Endometrium (tissue), 2 donors: Measurements from ENCODE around the gene FGFRL1.
"Not testable (repeated sequence)": the region's sequence is repeated elsewhere in the genome, so short reads cannot be mapped to it uniquely, and the experiment has no call there.

Source experiments
- FAIRE-seq: peaks from 2 replicates; lab custom pipeline; 2012; peaks lifted over from hg19 to GRCh38; lab: Jason Lieb, UNC
- donor health status: control.
- donor health status: control.

Gene FGFRL1

DNA sequence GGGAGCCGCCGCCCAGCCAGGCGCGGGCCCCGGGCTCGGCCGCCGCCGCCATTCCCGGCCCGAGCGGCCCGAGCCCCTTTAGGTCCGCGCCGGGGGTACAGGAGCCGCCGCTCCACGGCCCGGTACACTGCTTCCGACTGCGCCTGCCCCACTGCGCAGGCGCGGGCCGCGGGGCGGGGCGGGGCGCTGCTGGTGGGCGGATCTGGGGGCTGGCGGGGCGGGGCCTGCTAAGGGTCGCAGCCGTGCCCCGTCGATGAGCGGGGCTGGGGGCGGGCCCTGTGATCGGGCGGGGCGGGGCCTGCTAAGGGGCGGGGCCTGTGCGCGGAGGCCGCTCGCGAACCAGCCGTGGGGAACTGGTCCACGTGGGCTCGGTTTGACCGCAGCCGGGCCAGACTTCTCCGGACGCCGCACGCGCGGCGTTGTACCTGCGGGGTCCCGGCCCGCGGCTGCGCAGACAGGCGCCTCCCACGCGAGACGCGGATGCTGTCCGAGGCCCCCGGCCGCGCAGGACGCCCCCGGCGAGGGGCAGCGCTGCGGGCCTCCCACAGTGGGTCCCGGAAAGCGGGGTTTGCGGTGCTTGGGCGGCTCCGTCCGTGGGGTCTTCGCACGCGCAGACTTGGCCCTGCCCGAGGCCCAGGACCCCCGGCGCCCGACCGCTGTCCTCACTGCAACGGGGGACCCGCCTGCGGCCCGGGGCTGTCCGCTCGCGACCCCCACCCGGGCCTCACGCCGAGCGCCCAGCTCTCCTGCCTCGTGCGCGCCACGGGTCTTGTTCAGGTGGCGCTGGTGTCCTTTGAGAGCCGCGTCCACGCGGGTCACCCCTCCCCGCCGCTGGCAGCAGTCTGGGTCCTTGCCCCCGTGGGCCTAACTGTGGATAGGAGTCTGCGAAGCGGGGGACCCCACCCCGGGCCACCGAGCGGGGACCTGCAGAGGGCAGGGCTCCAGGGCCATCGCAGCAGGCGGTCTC lies 37.7 kb upstream of the FGFRL1 start, which contains the start of gene DGKQ:
Gene DGKQ (minus strand): TSS at position 139 of the 967 bp plus-strand sequence. CDS start 87 bp downstream, at position 52.
- FAIRE-seq: no peak

DNA sequence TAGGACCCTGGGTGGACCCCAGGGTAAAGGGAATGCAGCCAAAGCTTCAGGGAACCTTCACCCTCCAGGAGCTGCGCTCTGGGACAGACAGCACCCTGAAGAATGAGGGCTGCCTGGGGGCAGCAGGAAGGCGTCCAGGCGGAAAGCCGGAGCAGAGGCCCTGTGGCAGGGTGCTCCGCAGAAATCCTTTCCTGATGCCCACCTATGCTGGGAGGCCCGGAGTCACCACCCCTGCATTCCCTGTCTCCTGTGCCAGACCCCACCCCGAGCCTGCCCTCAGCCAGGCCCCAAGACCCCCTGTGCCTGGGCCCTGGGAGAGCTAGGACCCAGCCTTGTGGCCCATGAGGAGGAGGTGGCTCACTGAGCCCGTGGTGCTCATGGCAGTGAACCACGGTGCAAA lies 36.8 kb upstream of the FGFRL1 start:
- no peak for FAIRE-seq

DNA sequence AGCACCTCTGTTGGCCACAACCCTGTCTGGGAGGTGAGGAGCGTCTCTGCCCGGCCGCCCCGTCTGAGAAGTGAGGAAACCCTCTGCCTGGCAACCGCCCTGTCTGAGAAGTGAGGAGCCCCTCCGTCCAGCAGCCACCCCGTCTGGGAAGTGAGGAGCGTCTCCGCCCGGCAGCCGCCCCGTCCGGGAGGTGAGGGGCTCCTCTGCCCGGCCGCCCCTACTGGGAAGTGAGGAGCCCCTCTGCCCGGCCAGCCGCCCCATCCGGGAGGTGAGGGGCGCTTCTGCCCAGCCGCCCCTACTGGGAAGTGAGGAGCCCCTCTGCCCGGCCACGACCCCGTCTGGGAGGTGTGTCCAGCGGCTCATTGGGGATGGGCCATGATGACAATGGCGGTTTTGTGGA lies 35.4 kb upstream of the FGFRL1 start:
- not testable (repeated sequence) for FAIRE-seq

DNA sequence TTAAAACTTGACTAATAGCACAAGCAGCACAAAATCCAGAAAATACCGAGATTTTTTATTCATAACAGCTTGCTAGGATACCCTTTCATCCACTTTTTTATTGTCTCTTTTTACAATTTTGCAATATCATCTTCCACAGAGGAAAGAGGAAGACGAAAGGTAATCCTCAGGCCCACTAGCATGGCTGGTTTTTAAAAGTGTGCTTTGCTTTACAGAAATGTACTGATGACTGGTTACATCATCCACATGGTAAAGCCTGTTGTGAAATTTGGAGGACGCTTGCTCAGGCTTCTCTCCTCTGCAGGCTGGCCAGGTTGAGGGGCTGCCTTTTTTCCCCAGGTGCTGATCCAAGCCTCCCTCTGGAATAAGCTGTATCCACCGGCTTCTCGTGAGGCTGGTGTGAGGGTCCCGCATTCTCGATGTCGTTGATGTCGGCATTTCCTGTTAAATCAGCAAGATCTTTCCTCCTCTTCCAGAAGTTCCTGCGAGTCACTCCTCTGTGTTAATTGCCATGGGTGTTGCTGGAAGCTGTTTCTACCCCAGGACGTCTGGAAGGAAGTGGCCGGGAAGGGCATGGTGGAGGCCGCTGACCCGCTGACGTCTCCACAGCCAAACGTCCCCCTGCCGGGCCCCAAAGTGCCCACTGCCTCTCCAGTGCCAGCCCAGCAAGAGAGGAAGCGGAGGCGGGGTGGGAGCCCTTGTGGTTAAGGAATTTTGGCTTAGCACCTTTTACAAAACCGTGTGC lies 32.3 kb upstream of the FGFRL1 start:
- FAIRE-seq: no peak

DNA sequence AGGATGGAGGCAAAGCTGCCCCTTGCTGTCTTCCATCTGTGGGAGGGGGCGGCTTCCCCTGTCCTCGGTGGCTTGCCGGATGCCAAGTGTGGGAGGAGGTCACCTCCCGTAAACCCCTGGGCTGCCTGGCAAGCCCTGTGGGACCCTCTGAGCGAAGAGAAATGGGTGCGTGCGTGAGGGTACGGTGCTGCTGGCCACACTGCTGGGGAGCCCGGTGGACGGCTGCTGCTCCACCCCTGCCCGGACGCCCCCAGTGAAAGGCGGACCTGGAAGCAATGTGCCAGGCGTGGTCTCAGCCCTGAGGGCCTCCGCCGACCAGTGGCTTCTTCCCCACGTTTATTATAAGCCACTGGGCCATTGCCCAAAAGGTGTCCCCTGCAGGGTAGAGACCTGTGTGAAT lies 29.1 kb upstream of the FGFRL1 start:
- FAIRE-seq: no peak

DNA sequence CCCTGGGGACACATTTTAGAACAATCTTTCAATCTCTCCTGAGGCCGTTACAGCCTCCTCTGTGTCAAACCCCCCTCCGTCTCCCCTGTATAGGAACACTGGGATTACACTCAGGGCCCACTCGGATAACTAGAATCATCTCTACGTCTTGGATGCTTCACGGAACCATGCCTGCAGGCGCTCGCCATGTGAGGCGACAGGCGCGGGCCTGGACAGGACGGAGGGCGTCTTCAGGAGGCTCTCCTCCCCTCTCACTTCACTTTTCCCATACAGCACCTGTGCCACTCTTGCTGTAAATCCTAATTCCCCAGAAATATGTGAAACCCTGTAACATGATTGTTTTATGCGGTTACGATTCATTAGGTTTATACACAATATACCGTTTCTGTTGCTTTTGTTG lies 28.6 kb upstream of the FGFRL1 start:
- FAIRE-seq: no peak

DNA sequence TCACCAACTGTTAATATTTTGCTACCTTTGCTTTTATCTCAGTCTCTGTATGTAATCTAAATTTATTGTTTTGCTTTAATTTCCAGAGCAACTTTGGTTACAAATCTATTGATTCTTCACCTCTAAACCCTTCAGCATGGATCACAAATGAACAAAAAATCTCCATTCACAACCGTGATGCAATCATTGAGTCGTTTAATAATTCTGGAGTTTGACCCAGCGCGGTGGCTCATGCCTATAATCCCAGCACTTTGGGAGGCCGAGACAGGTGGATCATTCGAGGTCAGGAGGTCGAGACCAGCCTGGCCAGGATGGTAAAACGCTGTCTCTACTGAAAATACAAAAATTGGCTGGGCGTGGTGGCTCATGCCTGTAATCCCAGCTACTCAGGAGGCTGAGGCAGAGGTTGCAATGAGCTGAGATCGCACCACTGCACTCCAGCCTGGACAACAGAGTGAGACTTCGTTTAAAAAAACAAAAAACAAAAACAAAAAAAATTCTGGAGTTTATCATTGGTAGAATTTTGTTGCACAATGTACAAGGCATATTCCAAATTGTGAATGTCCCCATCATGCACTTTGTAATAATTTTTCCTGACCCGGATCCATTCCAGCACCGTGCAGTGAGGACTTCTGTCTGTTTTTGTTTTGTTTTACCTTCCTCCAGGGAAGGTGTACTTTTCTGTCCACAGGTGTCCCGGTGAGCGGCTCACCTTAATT lies 26.9 kb upstream of the FGFRL1 start:
- no peak for FAIRE-seq

DNA sequence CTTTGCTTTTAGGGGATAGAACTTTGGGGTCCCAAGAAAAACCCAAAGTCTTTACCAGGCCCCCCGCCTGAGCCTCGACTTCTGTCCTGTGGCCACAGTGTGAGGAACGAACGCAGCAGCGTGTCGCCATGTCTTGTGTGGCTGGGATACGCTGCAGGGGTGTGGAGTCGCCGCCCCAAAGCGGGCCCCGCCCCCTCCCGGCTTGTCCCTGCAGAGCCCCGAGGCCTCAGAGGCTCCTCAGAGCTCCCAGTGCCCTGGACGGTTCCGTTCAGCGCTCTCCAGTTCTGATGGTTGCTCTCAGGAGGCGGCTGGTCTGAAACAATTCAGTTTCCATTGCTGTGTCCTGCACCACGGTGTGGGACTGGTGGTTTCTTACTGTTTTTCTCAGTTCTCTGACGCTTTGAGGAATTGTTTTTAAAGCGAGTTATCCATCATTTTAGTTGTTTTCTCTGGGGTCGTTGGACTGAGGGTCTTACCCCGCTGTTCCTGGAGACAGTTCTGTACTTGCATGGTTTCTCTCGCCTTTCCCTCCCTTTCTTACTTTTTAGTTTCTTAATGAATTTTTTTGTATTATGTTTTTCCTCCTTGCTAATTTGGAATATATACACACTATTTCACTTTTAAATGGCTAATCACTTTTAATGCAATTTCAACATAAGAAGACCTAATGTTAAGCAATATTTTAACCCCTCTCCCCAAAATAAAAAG lies 26.1 kb upstream of the FGFRL1 start:
- no peak for FAIRE-seq

DNA sequence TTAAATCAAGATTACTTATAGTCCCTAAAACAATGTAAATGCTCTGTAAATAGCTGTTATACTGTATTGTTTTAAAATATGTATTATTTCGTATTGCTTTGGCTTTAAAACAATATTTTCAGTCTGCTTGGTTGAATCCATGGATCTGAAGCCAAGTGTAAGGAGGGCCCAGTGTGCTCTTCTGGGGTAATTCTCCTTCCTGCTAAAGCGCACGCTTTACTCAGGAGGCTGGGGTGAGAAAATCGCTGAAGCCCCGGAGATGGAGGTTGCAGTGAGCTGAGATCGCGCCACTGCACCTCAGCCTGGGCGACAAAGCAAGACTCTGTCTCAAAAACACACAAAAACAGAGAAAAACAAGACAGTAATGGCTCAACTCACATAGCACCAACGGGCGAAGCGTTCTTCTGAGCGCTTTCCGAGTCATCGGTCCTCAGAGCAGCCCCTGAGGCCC lies 25.0 kb upstream of the FGFRL1 start:
- FAIRE-seq: no peak

DNA sequence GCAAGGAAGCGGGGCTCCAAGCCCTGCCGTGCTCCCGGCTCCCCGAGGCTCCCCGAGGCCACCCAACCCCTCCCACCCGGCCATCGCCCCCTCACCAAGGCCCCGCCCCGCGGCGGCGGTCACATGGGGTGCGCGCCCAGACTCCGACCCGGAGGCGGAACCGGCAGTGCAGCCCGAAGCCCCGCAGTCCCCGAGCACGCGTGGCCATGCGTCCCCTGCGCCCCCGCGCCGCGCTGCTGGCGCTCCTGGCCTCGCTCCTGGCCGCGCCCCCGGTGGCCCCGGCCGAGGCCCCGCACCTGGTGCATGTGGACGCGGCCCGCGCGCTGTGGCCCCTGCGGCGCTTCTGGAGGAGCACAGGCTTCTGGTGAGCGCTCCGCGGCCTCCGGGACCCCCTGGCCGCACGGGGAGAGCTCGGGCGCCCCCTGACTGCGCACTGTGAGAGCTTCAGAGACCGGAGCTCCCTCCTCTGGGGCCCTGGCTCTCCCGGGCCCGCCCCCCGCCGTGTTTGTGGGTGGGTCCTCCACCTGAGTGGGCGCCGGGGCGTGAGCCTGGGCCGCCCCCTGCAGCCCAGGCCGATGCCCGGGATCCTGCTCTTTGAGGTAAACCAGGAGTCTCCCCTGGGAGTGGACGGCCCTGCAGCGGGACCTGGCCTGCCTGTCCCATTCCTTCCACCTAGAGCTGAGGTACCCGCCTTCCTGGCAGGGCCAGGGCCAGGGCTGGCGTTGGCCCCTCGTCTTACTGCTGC lies 24.4 kb upstream of the FGFRL1 start, which contains the start of gene IDUA:
Gene IDUA (plus strand): TSS at position 166 of the 745 bp plus-strand sequence. CDS start 41 bp downstream, at position 207.
- no peak for FAIRE-seq

DNA sequence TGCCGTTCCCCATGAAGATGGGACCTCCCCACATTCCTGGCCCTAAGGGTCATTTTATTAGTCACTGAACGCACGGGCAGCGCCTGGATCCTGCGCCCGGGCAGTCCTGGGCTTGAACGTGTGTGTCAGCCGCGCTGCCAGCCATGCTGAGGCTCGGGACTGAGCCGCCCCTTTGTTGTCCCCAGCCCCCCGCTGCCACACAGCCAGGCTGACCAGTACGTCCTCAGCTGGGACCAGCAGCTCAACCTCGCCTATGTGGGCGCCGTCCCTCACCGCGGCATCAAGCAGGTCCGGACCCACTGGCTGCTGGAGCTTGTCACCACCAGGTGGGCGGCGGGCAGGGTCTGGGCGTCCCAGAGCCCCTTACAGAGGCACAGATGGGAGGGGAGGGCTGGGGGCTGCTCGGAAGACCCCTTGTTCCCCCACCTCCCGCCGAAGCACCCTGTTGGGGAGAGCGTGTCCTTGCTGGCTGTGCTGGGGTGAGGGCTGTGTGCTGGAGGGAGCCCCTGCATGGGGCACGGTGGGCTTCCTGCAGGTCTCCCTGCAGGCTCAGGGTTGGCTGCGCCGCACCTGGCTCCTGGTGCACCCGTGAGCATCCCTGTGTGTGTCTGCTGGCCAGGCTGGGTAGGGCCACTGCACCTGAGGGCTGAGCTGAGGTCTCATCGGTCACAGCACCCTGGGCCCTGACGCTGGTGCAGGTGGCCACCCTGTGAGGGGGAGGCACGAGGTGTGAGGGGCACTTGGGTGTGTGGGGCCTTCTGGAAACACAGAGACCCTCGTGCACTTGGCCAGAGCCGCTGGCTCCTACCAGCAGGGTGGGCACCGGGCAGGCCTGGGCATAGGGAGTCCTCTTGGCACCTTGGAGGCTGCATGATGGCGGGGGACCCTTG lies 23.6 kb upstream of the FGFRL1 start:
- FAIRE-seq: no peak

DNA sequence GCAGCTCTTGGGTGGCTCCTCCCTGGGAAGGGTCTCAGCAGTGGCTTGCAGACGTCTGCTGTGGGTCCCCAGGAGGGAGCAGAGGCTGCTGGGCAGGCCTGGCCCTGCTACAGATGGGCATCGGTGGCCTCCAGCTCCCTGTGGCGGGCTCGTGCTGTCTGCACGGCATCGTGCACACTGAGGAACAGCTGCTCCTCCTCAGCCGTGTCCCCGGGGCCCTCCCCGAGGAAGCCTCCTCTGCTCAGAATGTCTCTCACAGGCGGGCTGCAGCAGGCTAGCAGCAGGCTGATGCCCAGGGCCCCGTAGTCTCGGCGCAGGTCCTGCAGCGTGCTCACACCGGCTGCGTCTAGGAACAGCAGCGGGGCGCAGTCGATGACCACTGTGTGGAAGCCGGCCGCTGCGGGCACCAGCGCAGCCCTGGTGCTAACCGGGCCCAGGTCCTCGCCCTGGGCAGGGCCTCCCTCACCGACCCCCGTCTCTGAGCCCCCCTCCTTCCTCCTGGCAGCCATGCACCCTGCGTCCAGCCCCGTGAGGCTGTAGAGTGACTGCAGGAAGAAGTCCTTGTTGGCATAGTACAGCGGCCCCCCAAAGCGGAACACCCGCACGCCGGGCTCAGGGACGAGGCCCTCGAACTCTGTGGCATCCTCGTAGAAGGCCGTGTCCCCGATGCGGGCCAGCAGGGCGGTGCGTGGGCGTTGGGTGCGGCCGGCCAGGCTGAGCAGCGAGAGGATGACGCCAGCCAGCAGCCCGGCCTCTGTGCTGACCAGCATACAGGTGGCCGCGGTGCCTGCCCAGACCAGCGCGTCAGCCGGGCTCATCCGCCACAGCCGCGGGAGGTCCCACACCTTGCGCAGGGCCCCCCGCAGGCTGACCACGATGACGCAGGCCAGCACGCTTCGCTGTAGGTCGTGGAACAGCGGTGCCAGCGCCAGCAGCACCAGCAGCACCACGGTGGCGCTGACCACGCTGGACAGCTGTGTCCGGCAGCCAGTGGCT lies 22.4 kb upstream of the FGFRL1 start:
- FAIRE-seq: no peak

DNA sequence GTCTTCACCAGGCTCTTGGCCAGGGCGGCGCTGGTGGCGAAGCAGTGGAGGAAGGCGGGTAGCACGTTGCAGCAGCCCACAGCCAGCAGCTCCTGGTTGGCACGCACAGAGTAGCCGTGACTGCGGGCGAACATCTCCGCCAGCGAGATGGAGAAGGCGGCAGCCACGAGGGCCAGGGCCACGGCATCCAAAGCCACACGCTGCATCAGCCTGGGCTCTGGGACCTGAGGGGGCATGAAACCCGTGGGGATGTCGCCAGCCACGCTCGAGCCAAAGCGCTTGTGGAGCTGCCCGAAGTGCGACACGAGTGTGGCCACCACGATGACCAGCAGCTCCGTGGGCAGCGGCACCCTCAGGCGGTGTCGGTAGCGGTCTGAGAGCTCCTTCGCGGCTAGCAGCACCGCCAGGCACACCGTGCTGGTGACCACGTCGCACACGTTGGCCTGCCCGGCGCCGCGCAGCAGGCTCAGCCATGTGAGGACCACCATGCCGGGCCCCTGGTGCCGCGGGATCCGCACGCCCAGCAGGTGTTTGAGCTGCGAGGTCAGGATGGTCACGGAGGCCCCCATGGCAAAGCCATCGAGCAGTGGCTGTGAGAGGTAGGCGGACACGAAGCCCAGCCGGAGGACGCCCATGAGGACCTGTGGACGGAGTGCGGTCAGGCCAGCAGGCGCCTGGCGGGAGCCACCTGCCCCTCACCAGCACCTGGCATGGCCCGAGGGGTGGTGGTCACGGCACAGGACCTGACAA lies 21.5 kb upstream of the FGFRL1 start:
- no peak for FAIRE-seq

DNA sequence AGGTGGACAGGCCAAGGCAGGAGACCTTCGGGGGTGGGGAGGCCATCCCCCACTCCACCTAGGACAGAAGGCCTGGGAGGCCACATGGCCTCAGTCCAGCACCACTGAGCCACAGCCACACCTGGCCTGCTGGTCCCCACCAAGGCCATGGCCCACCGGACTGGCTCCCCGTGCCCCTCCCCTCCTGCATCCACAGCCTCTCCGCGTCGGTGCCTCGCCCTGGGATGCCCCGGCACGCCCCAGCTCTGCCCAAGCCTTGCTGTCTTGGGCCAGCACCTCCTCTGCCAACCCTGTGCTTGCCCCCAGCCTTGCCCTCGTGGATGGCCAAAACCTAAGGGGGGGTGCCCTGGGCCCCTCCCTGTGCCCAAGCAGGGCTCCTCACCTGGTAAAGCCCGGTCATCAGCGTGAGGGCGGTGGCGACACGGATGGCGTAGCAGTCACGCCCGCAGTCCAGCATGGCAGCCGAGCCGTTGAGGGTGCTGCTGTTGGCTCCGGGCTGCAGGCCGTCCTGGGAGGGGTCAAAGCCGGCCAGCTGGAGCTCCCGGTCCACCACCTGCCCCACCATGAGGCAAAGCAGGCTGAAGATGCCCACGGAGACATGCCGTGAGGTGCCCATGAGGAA lies 20.6 kb upstream of the FGFRL1 start:
- FAIRE-seq: no peak

DNA sequence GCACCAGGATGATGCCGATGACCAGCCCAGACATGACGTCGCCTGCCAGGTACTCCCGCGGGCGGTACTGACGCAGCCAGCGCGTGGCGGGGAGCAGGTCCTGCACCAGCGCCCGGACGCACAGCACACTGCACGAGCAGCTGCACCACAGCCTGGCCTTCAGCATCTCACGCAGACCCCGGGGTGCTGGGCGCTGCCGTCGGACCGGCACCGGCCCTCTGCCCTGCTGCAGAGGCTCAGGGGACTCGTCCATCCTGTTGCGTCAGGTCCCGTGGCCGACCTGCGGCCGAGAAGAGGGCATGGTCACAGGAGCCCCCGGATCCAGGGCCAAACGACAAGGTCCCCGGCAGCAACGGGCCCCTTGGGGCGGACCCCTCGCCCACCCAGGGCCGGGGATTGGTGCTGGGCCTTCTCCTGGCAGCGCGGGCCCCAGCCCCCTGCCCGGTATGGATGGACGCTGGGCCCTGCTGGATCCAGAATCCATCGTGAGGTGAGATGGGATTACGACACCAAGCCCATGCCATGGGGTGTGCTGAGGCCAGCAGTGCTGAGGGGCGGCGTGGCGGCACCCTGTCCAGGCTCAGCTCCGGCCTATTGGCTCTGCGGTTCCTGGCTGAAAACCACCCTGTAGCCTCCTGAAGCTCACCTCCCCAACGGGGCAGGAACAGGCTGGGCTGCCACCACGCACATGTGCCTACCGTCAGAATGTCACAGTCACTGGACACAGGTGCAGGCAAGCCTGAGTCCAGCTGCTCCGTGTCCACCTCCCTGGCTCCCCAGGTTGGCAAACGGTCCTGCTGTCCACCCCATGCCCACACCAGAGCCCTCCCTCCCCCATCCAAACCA lies 19.8 kb upstream of the FGFRL1 start:
- no peak for FAIRE-seq
